H54 (cell line): Measurements from ENCODE around the gene TEX29.

Experiments used
- DNase-seq: peaks from one replicate; pipeline ENCODE4 v3.0.0; 2011; ENCODE audit warnings: low spot score, mixed read lengths; ENCODE audit not compliant: insufficient read length
- FAIRE-seq: peaks from 3 replicates; lab custom pipeline; 2011; peaks lifted over from hg19 to GRCh38; lab: Jason Lieb, UNC
- POLR2A ChIP-seq: IDR thresholded peaks from 2 replicates; pipeline ENCODE4 v1.6.1; 2011; ENCODE audit warnings: low read depth, mild to moderate bottlenecking, low read length

The TEX29 gene

GRCh38 chr13:111384441-111385182 lies 64.2 kb downstream of the TEX29 start:
- DNase-seq (no peak), FAIRE-seq (no peak)
- TF ChIP-seq POLR2A: no peak

GRCh38 chr13:111385183-111385857 lies 64.9 kb downstream of the TEX29 start:
- no peak for DNase-seq
- no peak for FAIRE-seq
- TF ChIP-seq POLR2A: no peak

GRCh38 chr13:111387026-111387871 lies 66.8 kb downstream of the TEX29 start:
- no peak for DNase-seq
- TF ChIP-seq POLR2A: no peak
- FAIRE-seq: no peak

GRCh38 chr13:111387945-111388600 lies 67.6 kb downstream of the TEX29 start:
- DNase-seq (no peak), FAIRE-seq (no peak)
- no peak for TF ChIP-seq POLR2A

- DNase-seq (no peak), FAIRE-seq (no peak)
- TF ChIP-seq POLR2A: no peak
These were observed 68.5 kb downstream of the TEX29 start for GRCh38 chr13:111388851-111389500.

- DNase-seq (no peak), FAIRE-seq (no peak)
- TF ChIP-seq POLR2A: no peak
These were observed 69.4 kb downstream of the TEX29 start for GRCh38 chr13:111389621-111390521.

GRCh38 chr13:111390522-111391270 lies 70.3 kb downstream of the TEX29 start:
- DNase-seq (no peak), FAIRE-seq (no peak)
- no peak for TF ChIP-seq POLR2A

GRCh38 chr13:111392486-111392885 lies 72.0 kb downstream of the TEX29 start:
- no peak for TF ChIP-seq POLR2A
- FAIRE-seq (no peak), DNase-seq (no peak)

- FAIRE-seq (no peak), DNase-seq (no peak)
- TF ChIP-seq POLR2A: no peak
These were observed 72.9 kb downstream of the TEX29 start for GRCh38 chr13:111393221-111393790.
